ES-I3 (cell line): ENCODE measurements around the gene SDCCAG8.
"Not testable (repeated sequence)": the region's sequence is repeated elsewhere in the genome, so short reads cannot be mapped to it uniquely, and the experiment has no call there.

Experiments
- H3K36me3 ChIP-seq: 2 replicates; pipeline ENCODE4 v1.6.1; 2013; ENCODE audit warnings: mild to moderate bottlenecking, low read length, control low read depth, moderate library complexity; ENCODE audit not compliant: insufficient read depth
- H3K4me1 ChIP-seq: 2 replicates; pipeline ENCODE4 v1.6.1; 2013; ENCODE audit warnings: mild to moderate bottlenecking, control low read depth, low read length; ENCODE audit not compliant: insufficient read depth
- H3K9ac ChIP-seq: 2 replicates; pipeline ENCODE4 v1.6.1; 2013; ENCODE audit warnings: low read depth, mild to moderate bottlenecking, low read length, moderate library complexity
- H3K9me3 ChIP-seq: 2 replicates; pipeline ENCODE4 v1.6.1; 2013; ENCODE audit warnings: mild to moderate bottlenecking, low read length, moderate library complexity; ENCODE audit not compliant: control insufficient read depth, insufficient read depth

SDCCAG8 gene

GRCh38 chr1:243315893-243316292, 60.1 kb downstream of the SDCCAG8 start:
- H3K9ac ChIP-seq: no peak overlapping the region; the same call in 1 of the 2 replicates
- peaks cover 12% of the 10 kb centered on the region; the same call in 1 of the 2 replicates for H3K4me1 ChIP-seq
- H3K36me3 ChIP-seq: no peaks in the 10 kb centered on the region
- H3K9me3 ChIP-seq: no peaks in the 10 kb centered on the region

GRCh38 chr1:243316366-243316989, 60.6 kb downstream of the SDCCAG8 start:
- no peak overlapping the region for H3K9ac ChIP-seq
- no peaks in the 10 kb centered on the region for H3K9me3 ChIP-seq
- H3K36me3 ChIP-seq: no peaks in the 10 kb centered on the region
- H3K4me1 ChIP-seq: peaks cover 12% of the 10 kb centered on the region; the same call in 1 of the 2 replicates

- H3K9ac ChIP-seq: no peak overlapping the region
- peaks cover 12% of the 10 kb centered on the region; the same call in 1 of the 2 replicates for H3K4me1 ChIP-seq
- no peaks in the 10 kb centered on the region for H3K9me3 ChIP-seq
- H3K36me3 ChIP-seq: no peaks in the 10 kb centered on the region
These were observed 64.4 kb downstream of the SDCCAG8 start for GRCh38 chr1:243320224-243320623.

- Histone ChIP-seq H3K36me3 (no peaks in the 10 kb centered on the region), H3K4me1 (no peaks in the 10 kb centered on the region), H3K9me3 (no peaks in the 10 kb centered on the region), H3K9ac (no peak overlapping the region)
These were observed 66.5 kb downstream of the SDCCAG8 start for GRCh38 chr1:243322326-243322725.

GRCh38 chr1:243323491-243323890, 67.7 kb downstream of the SDCCAG8 start:
- Histone ChIP-seq H3K4me1 (no peaks in the 10 kb centered on the region), H3K9ac (no peak overlapping the region), H3K36me3 (no peaks in the 10 kb centered on the region), H3K9me3 (no peaks in the 10 kb centered on the region)

GRCh38 chr1:243325305-243325890, 69.6 kb downstream of the SDCCAG8 start:
- Histone ChIP-seq H3K36me3 (no peaks in the 10 kb centered on the region), H3K4me1 (no peaks in the 10 kb centered on the region), H3K9ac (no peak overlapping the region), H3K9me3 (no peaks in the 10 kb centered on the region)

- Histone ChIP-seq H3K9ac (no peak overlapping the region), H3K9me3 (no peaks in the 10 kb centered on the region), H3K36me3 (no peaks in the 10 kb centered on the region), H3K4me1 (no peaks in the 10 kb centered on the region)
These were observed 76.6 kb downstream of the SDCCAG8 start for GRCh38 chr1:243332440-243332839.

GRCh38 chr1:243335292-243335691, 79.5 kb downstream of the SDCCAG8 start:
- Histone ChIP-seq H3K9ac (no peak overlapping the region), H3K36me3 (no peaks in the 10 kb centered on the region), H3K9me3 (no peaks in the 10 kb centered on the region), H3K4me1 (no peaks in the 10 kb centered on the region)

- H3K4me1 ChIP-seq: no peaks in the 10 kb centered on the region
- no peaks in the 10 kb centered on the region for H3K36me3 ChIP-seq
- no peak overlapping the region for H3K9ac ChIP-seq
These were observed 80.3 kb downstream of the SDCCAG8 start for GRCh38 chr1:243336163-243336562.

GRCh38 chr1:243338848-243339247, 83.0 kb downstream of the SDCCAG8 start:
- H3K9ac ChIP-seq, H3K36me3 ChIP-seq, H3K9me3 ChIP-seq: not testable (repeated sequence)

More at GRCh38 chr1:243336163-243336562, 80.3 kb downstream of the SDCCAG8 start:
- H3K9me3 ChIP-seq: no peaks in the 10 kb centered on the region

GRCh38 chr1:243341074-243341473, 85.2 kb downstream of the SDCCAG8 start:
- no peaks in the 10 kb centered on the region for H3K9me3 ChIP-seq
- no peak overlapping the region for H3K9ac ChIP-seq
- H3K4me1 ChIP-seq: no peaks in the 10 kb centered on the region
- no peaks in the 10 kb centered on the region for H3K36me3 ChIP-seq

More at GRCh38 chr1:243338848-243339247, 83.0 kb downstream of the SDCCAG8 start:
- not testable (repeated sequence) for H3K4me1 ChIP-seq

GRCh38 chr1:243343970-243344937, 88.4 kb downstream of the SDCCAG8 start:
- no peaks in the 10 kb centered on the region for H3K4me1 ChIP-seq
- no peaks in the 10 kb centered on the region for H3K9me3 ChIP-seq
- no peaks in the 10 kb centered on the region for H3K36me3 ChIP-seq
- no peak overlapping the region for H3K9ac ChIP-seq

- no peak overlapping the region for H3K9ac ChIP-seq
- H3K4me1 ChIP-seq: no peaks in the 10 kb centered on the region
- no peaks in the 10 kb centered on the region for H3K36me3 ChIP-seq
- H3K9me3 ChIP-seq: no peaks in the 10 kb centered on the region
These were observed 89.4 kb downstream of the SDCCAG8 start for GRCh38 chr1:243345205-243345604.

- no peaks in the 10 kb centered on the region for H3K36me3 ChIP-seq
- no peak overlapping the region for H3K9ac ChIP-seq
- H3K4me1 ChIP-seq: no peaks in the 10 kb centered on the region
- no peaks in the 10 kb centered on the region for H3K9me3 ChIP-seq
These were observed 90.2 kb downstream of the SDCCAG8 start for GRCh38 chr1:243346016-243346415.
